ENCODE data around the gene MAP2K6.

Gene MAP2K6

DNA sequence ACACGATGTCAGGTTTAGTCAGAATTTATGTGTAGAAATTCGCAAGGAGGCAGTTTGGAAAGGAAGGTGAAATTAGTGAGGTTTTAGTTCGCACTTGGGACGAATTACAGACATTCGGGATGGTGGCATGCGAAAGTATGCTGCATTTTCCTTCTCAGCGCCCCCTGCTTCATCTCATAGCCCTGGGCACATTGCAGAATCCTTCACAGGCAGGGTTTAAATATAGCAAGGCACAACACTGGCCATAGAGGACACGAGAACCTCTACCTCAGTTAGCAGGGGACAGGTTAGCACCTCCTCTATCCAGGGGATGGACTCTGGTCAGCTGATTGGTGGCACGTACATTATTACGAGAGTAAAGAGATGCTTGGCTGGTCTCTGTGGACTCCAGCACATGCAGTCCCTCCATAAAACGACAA is 47.5 kb downstream of the MAP2K6 start:
- no peak overlapping the region for H2BK15ac ChIP-seq (ENCODE audit: low read length)
- no peak overlapping the region for H3K4ac ChIP-seq (ENCODE audit: low read length)
- no peaks in the 10 kb centered on the region for H3K79me1 ChIP-seq (ENCODE audit: low read depth, low read length)
- H3K27ac ChIP-seq (replicated peaks; ENCODE audit: low read length): no peak overlapping the region
- H2BK12ac ChIP-seq (ENCODE audit: low read length): no peak overlapping the region
- DNase-seq (ENCODE audit: low spot score): no peak
- no peak overlapping the region for H3K4me3 ChIP-seq (ENCODE audit: low read length in 2 of 2)
- H3K4me1 ChIP-seq (ENCODE audit: control insufficient read depth in 2 of 2, insufficient read depth in 1 of 2, low read depth in 1 of 2, low read length in 2 of 2): peaks cover 6 to 7% of the 10 kb centered on the region in 2 donors
- H3K9ac ChIP-seq (ENCODE audit: low read depth, low read length, poor library complexity): no peak overlapping the region
- H4K91ac ChIP-seq (ENCODE audit: low read depth, low read length, poor library complexity): no peak overlapping the region
- H4K8ac ChIP-seq (ENCODE audit: low read depth, low read length): no peak overlapping the region
- WGBS, 2 donors (ENCODE audit: extremely low coverage in 2 of 2, insufficient read length in 2 of 2, insufficient replicate concordance in 1 of 2): 100% methylated on average over 2 of the region's 11 CpGs; no CpG with 5 or more reads in 1 of the 2 donors
- H2BK120ac ChIP-seq (ENCODE audit: low read depth, low read length): no peak overlapping the region
- H3K27me3 ChIP-seq (ENCODE audit: control insufficient read depth in 3 of 3, insufficient read depth in 3 of 3, low read depth in 1 of 3, low read length in 3 of 3): no peaks in the 10 kb centered on the region
- no peak overlapping the region for H2BK5ac ChIP-seq (ENCODE audit: low read length)
- no peaks in the 10 kb centered on the region for H3K36me3 ChIP-seq (replicated peaks in 1 of 2; ENCODE audit: control insufficient read depth in 2 of 2, insufficient read depth in 2 of 2, low read length in 2 of 2)
- H3K9me3 ChIP-seq (replicated peaks in 1 of 2; ENCODE audit: control insufficient read depth in 2 of 2, insufficient read depth in 1 of 2, low read depth in 1 of 2, low read length in 2 of 2): no peaks in the 10 kb centered on the region
- H3K18ac ChIP-seq (ENCODE audit: low read length): peak overlapping the region; percentile 4
- no peak overlapping the region for H2AK5ac ChIP-seq (ENCODE audit: low read depth, low read length)
- H3K14ac ChIP-seq (ENCODE audit: low read length): no peak overlapping the region
- no peak overlapping the region for H3K23ac ChIP-seq (ENCODE audit: low read depth, low read length, poor library complexity)
- H2AFZ ChIP-seq (ENCODE audit: low read length): no peak overlapping the region
- no peak overlapping the region for H3K4me2 ChIP-seq (ENCODE audit: insufficient read depth, low read length, poor library complexity, severe bottlenecking)

- no peak overlapping the region for H3K4ac ChIP-seq (ENCODE audit: low read length)
Observed at GRCh38 chr17:69462882-69463281, 48.4 kb downstream of the MAP2K6 start.

DNA sequence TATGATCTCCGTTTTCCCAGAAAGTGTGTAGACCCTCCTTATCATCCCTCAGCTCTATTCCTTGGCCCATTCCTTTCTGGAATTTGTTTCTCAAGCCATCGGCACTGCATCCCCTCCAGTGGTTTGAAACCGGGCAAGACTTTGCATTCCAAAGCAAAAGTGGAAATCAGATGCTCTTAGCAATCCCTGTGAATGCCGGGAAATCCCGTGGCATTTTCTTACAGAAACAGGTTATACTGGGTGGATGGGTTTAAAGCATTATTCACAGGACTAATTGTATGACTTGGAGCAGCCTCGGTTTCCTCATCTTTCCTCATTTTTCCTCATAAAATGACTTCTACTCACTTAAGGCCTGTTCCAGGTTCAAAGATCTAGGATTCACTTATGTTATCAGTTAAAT is 52.0 kb downstream of the MAP2K6 start:
- H3K4me1 ChIP-seq (ENCODE audit: control insufficient read depth in 2 of 2, insufficient read depth in 1 of 2, low read depth in 1 of 2, low read length in 2 of 2): peaks cover 12 to 16% of the 10 kb centered on the region in 2 donors
- peaks cover 6% of the 10 kb centered on the region for H3K79me1 ChIP-seq (ENCODE audit: low read depth, low read length)
- whole genome bisulfite sequencing, 2 donors (ENCODE audit: extremely low coverage in 2 of 2, insufficient read length in 2 of 2, insufficient replicate concordance in 1 of 2): no CpG with 5 or more reads among the region's 6 CpGs
- H3K36me3 ChIP-seq (replicated peaks in 1 of 2; ENCODE audit: control insufficient read depth in 2 of 2, insufficient read depth in 2 of 2, low read length in 2 of 2): peaks cover 0 to 2% of the 10 kb centered on the region in 2 donors
- no peak overlapping the region for H2BK12ac ChIP-seq (ENCODE audit: low read length)
- no peak overlapping the region for H3K23ac ChIP-seq (ENCODE audit: low read depth, low read length, poor library complexity)
- H2BK5ac ChIP-seq (ENCODE audit: low read length): no peak overlapping the region
- H4K8ac ChIP-seq (ENCODE audit: low read depth, low read length): no peak overlapping the region
- no peak overlapping the region for H3K4me3 ChIP-seq (ENCODE audit: low read length in 2 of 2)
- DNase-seq (ENCODE audit: low spot score): no peak
- H2AFZ ChIP-seq (ENCODE audit: low read length): no peak overlapping the region
- no peak overlapping the region for H2AK5ac ChIP-seq (ENCODE audit: low read depth, low read length)
- no peak overlapping the region for H3K18ac ChIP-seq (ENCODE audit: low read length)
- H3K9me3 ChIP-seq (replicated peaks in 1 of 2; ENCODE audit: control insufficient read depth in 2 of 2, insufficient read depth in 1 of 2, low read depth in 1 of 2, low read length in 2 of 2): peaks cover 0 to 6% of the 10 kb centered on the region in 2 donors
- no peak overlapping the region for H3K4ac ChIP-seq (ENCODE audit: low read length)
- H3K9ac ChIP-seq (ENCODE audit: low read depth, low read length, poor library complexity): no peak overlapping the region
- H2BK15ac ChIP-seq (ENCODE audit: low read length): no peak overlapping the region
- no peaks in the 10 kb centered on the region for H3K27me3 ChIP-seq (ENCODE audit: control insufficient read depth in 3 of 3, insufficient read depth in 3 of 3, low read depth in 1 of 3, low read length in 3 of 3)
- H3K27ac ChIP-seq (replicated peaks; ENCODE audit: low read length): peak overlapping the region; percentile 41
- H3K14ac ChIP-seq (ENCODE audit: low read length): no peak overlapping the region
- no peak overlapping the region for H3K4me2 ChIP-seq (ENCODE audit: insufficient read depth, low read length, poor library complexity, severe bottlenecking)
- no peak overlapping the region for H4K91ac ChIP-seq (ENCODE audit: low read depth, low read length, poor library complexity)
- no peak overlapping the region for H2BK120ac ChIP-seq (ENCODE audit: low read depth, low read length)

More at GRCh38 chr17:69462882-69463281, 48.4 kb downstream of the MAP2K6 start:
- Histone ChIP-seq H3K79me1 (ENCODE audit: low read depth, low read length) (no peaks in the 10 kb centered on the region), H3K4me1 (ENCODE audit: control insufficient read depth in 2 of 2, insufficient read depth in 1 of 2, low read depth in 1 of 2, low read length in 2 of 2) (peaks cover 9 to 11% of the 10 kb centered on the region in 2 donors), H4K8ac (ENCODE audit: low read depth, low read length) (no peak overlapping the region), H4K91ac (ENCODE audit: low read depth, low read length, poor library complexity) (no peak overlapping the region), H3K27me3 (ENCODE audit: control insufficient read depth in 3 of 3, insufficient read depth in 3 of 3, low read depth in 1 of 3, low read length in 3 of 3) (no peaks in the 10 kb centered on the region), H2BK15ac (ENCODE audit: low read length) (no peak overlapping the region), H2BK12ac (ENCODE audit: low read length) (no peak overlapping the region), H3K9me3 (replicated peaks in 1 of 2; ENCODE audit: control insufficient read depth in 2 of 2, insufficient read depth in 1 of 2, low read depth in 1 of 2, low read length in 2 of 2) (no peaks in the 10 kb centered on the region), H3K18ac (ENCODE audit: low read length) (no peak overlapping the region), H2AFZ (ENCODE audit: low read length) (no peak overlapping the region), H2AK5ac (ENCODE audit: low read depth, low read length) (no peak overlapping the region), H3K14ac (ENCODE audit: low read length) (no peak overlapping the region), H3K4me3 (ENCODE audit: low read length in 2 of 2) (no peak overlapping the region), H3K23ac (ENCODE audit: low read depth, low read length, poor library complexity) (no peak overlapping the region), H2BK5ac (ENCODE audit: low read length) (no peak overlapping the region), H3K36me3 (replicated peaks in 1 of 2; ENCODE audit: control insufficient read depth in 2 of 2, insufficient read depth in 2 of 2, low read length in 2 of 2) (no peaks in the 10 kb centered on the region), H3K4me2 (ENCODE audit: insufficient read depth, low read length, poor library complexity, severe bottlenecking) (no peak overlapping the region), H2BK120ac (ENCODE audit: low read depth, low read length) (no peak overlapping the region), H3K27ac (replicated peaks; ENCODE audit: low read length) (no peak overlapping the region), H3K9ac (ENCODE audit: low read depth, low read length, poor library complexity) (no peak overlapping the region)
- no peak for DNase-seq (ENCODE audit: low spot score)
- no CpG with 5 or more reads among the region's 8 CpGs for WGBS, 2 donors (ENCODE audit: extremely low coverage in 2 of 2, insufficient read length in 2 of 2, insufficient replicate concordance in 1 of 2)

DNA sequence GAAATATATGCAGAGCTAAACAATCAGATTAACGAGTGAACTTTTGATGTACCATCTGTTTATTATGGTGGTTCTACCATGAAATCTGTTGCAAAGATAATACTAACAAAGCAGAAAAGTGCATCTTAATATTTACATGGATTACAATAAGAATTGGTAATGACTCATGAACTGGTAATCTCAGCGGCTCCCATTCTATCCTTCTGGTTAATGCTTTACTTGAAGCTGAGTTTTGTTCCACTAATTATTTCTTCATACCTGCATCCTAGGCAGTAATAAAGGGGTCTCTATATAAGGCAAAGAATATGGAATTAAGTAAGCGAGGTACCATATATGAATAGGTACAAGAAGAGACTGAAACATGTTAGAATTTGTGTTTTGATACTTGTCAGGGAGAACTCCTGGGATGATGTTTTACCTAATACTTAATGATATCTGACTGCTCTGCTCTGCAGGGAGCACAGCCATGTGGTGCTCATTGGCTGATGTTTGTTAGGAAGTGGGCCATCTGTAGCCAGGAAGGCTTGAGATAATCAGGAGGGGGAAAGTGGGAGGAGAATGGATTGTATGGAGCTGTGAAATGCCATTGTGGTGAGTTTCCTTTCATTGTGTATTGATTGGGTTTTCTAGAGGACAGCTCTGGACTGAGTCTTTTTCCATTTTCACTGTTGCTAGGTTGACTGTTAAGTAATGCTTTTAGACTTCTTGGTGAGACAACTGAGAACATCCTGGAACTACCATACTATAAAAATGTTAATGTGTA is 52.6 kb downstream of the MAP2K6 start:
- no CpG with 5 or more reads among the region's 3 CpGs for whole genome bisulfite sequencing, 2 donors (ENCODE audit: extremely low coverage in 2 of 2, insufficient read length in 2 of 2, insufficient replicate concordance in 1 of 2)
- Histone ChIP-seq H2AFZ (ENCODE audit: low read length) (no peak overlapping the region), H3K9ac (ENCODE audit: low read depth, low read length, poor library complexity) (no peak overlapping the region), H3K27me3 (ENCODE audit: control insufficient read depth in 3 of 3, insufficient read depth in 3 of 3, low read depth in 1 of 3, low read length in 3 of 3) (no peaks in the 10 kb centered on the region), H3K4me3 (ENCODE audit: low read length in 2 of 2) (no peak overlapping the region), H4K91ac (ENCODE audit: low read depth, low read length, poor library complexity) (no peak overlapping the region), H2BK12ac (ENCODE audit: low read length) (no peak overlapping the region), H3K27ac (replicated peaks; ENCODE audit: low read length) (peak overlapping the region; percentile 68), H3K18ac (ENCODE audit: low read length) (no peak overlapping the region), H3K79me1 (ENCODE audit: low read depth, low read length) (peaks cover 6% of the 10 kb centered on the region), H2BK5ac (ENCODE audit: low read length) (no peak overlapping the region), H2BK15ac (ENCODE audit: low read length) (no peak overlapping the region), H3K4ac (ENCODE audit: low read length) (no peak overlapping the region), H4K8ac (ENCODE audit: low read depth, low read length) (no peak overlapping the region), H3K23ac (ENCODE audit: low read depth, low read length, poor library complexity) (no peak overlapping the region), H3K36me3 (replicated peaks in 1 of 2; ENCODE audit: control insufficient read depth in 2 of 2, insufficient read depth in 2 of 2, low read length in 2 of 2) (peaks cover 0 to 2% of the 10 kb centered on the region in 2 donors), H3K4me1 (ENCODE audit: control insufficient read depth in 2 of 2, insufficient read depth in 1 of 2, low read depth in 1 of 2, low read length in 2 of 2) (peaks cover 12 to 13% of the 10 kb centered on the region in 2 donors), H3K4me2 (ENCODE audit: insufficient read depth, low read length, poor library complexity, severe bottlenecking) (no peak overlapping the region), H2AK5ac (ENCODE audit: low read depth, low read length) (no peak overlapping the region), H2BK120ac (ENCODE audit: low read depth, low read length) (no peak overlapping the region), H3K14ac (ENCODE audit: low read length) (no peak overlapping the region), H3K9me3 (replicated peaks in 1 of 2; ENCODE audit: control insufficient read depth in 2 of 2, insufficient read depth in 1 of 2, low read depth in 1 of 2, low read length in 2 of 2) (peaks cover 0 to 6% of the 10 kb centered on the region in 2 donors)
- peak; percentile 56 for DNase-seq (ENCODE audit: low spot score)
